ENCODE data around the gene MCM5. TPM values are rescaled to one million over a fixed set of nuclear protein-coding genes. Genes with fewer than 3 reads are reported as not detected.

Gene MCM5
- total RNA-seq, 1 donor from 2014 or later = 87.6 TPM

DNA sequence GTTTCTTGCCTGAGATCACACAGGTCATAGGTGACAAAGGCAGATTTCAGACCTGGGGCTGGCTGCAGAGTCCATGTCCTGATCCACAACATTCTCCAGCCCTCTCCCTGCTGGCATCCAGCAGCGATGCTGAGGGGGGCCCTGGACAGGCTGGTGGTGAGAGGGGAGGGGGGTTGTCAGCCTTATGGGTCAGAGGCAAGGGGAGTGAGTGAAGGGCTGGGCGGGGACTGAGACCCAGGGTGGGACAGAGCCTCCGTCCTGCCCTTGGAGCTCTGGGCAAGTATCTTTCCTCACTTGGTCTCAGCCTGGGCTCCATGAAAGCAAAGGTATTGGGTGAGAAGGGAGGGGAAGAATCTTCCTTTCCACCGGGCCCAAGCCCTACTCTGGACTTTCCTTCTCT lies 74.0 kb downstream of the MCM5 start:
- TF ChIP-seq, protein P1, sequence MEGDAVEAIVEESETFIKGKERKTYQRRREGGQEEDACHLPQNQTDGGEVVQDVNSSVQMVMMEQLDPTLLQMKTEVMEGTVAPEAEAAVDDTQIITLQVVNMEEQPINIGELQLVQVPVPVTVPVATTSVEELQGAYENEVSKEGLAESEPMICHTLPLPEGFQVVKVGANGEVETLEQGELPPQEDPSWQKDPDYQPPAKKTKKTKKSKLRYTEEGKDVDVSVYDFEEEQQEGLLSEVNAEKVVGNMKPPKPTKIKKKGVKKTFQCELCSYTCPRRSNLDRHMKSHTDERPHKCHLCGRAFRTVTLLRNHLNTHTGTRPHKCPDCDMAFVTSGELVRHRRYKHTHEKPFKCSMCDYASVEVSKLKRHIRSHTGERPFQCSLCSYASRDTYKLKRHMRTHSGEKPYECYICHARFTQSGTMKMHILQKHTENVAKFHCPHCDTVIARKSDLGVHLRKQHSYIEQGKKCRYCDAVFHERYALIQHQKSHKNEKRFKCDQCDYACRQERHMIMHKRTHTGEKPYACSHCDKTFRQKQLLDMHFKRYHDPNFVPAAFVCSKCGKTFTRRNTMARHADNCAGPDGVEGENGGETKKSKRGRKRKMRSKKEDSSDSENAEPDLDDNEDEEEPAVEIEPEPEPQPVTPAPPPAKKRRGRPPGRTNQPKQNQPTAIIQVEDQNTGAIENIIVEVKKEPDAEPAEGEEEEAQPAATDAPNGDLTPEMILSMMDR (conservative IDR thresholded peaks at IDR 0.05; ENCODE audit: low read depth, low read length) = no peak
- DNase-seq (ENCODE audit: low read depth) = no peak
- H3K4me3 ChIP-seq (ENCODE audit: low read depth, low read length) = no peak overlapping the region

Other genes starting within 250 kb of the MCM5 start
- 22.4 and 24.7 TPM in 2 replicates for gene HMGXB4, start 142.6 kb upstream of the MCM5 start, total RNA-seq
- gene TOM1, start 100.2 kb upstream of the MCM5 start, total RNA-seq = 17.2 and 24.0 TPM in 2 replicates
- 10.5 and 21.8 TPM in 2 replicates for gene HMOX1, start 19.0 kb upstream of the MCM5 start, total RNA-seq
- gene RASD2, start 140.7 kb downstream of the MCM5 start, total RNA-seq = 0.07 and 0.12 TPM in 2 replicates
- not detected in 2 replicates for gene MB, start 217.2 kb downstream of the MCM5 start, total RNA-seq
- 5.4 and 6.5 TPM in 2 replicates for gene APOL6, start 248.3 kb downstream of the MCM5 start, total RNA-seq

Measured in epithelial cell of proximal tubule (primary cell).